Endodermal cell (in vitro differentiated cells): Measurements from ENCODE around the gene MIGA2. TPM values are rescaled to one million over a fixed set of nuclear protein-coding genes. Genes with fewer than 3 reads are reported as not detected.

Source experiments
- DNase-seq: peaks from one replicate; pipeline ENCODE4 v3.0.0-alpha.2; 2017
- H3K27ac ChIP-seq: 2 replicates; pipeline ENCODE4 v1.5.1; 2013; ENCODE audit warnings: mild to moderate bottlenecking, low read depth, low read length, moderate library complexity
- H3K27me3 ChIP-seq: 2 replicates; pipeline ENCODE4 v1.6.1; 2013; ENCODE audit warnings: mild to moderate bottlenecking, low read length, moderate library complexity; ENCODE audit not compliant: insufficient read depth, control insufficient read depth, poor library complexity, severe bottlenecking
- H3K36me3 ChIP-seq: 2 replicates; pipeline ENCODE4 v1.7.0; 2013; ENCODE audit warnings: mild to moderate bottlenecking, low read length, moderate library complexity; ENCODE audit not compliant: control insufficient read depth, insufficient read depth
- H3K4me1 ChIP-seq: one replicate; pipeline ENCODE4 v1.7.0; 2013; ENCODE audit warnings: low read length; ENCODE audit not compliant: control insufficient read depth, insufficient read depth
- H3K4me3 ChIP-seq: 2 replicates; pipeline ENCODE4 v1.5.1; 2013; ENCODE audit warnings: mild to moderate bottlenecking, low read length, moderate library complexity
- H3K9ac ChIP-seq: 2 replicates; pipeline ENCODE4 v1.6.1; 2013; ENCODE audit warnings: mild to moderate bottlenecking, low read length, moderate library complexity; ENCODE audit not compliant: poor library complexity, severe bottlenecking; ENCODE audit errors: extremely low read depth
- H3K9me3 ChIP-seq: 2 replicates; pipeline ENCODE4 v1.6.1; 2013; ENCODE audit warnings: mild to moderate bottlenecking, low read length, moderate library complexity; ENCODE audit not compliant: control insufficient read depth
- H3K27ac Mint-ChIP-seq: 2 replicates; pipeline ENCODE4 v1.8.0; 2020; ENCODE audit warnings: mixed read lengths
- H3K27me3 Mint-ChIP-seq: 2 replicates; pipeline ENCODE4 v1.8.0; 2021; ENCODE audit warnings: mild to moderate bottlenecking, mixed read lengths; ENCODE audit not compliant: insufficient read depth
- H3K36me3 Mint-ChIP-seq: 2 replicates; pipeline ENCODE4 v1.8.0; 2020; ENCODE audit warnings: low read depth, mixed read lengths
- H3K4me1 Mint-ChIP-seq: 2 replicates; pipeline ENCODE4 v1.8.0; 2020; ENCODE audit warnings: mixed read lengths
- H3K4me3 Mint-ChIP-seq: 2 replicates; pipeline ENCODE4 v1.8.0; 2020; ENCODE audit warnings: mild to moderate bottlenecking, moderate library complexity, mixed read lengths
- H3K9me3 Mint-ChIP-seq: 2 replicates; pipeline ENCODE4 v1.8.0; 2020; ENCODE audit warnings: mild to moderate bottlenecking, mixed read lengths
- WGBS, 2 experiments: methylation state at CpG; one replicate each; pipeline versions ENCODE4 v1.1.5 to v1.1.7; 2013; ENCODE audit warnings: missing lambda C conversion rate in 2 of 2, mixed read lengths in 1 of 2; ENCODE audit not compliant: insufficient coverage in 1 of 2, insufficient read length in 1 of 2; 5-methylcytosine and 5-hydroxymethylcytosine counted together
- total RNA-seq, 2 donors: library from RNA; stranded (reverse); fragmentation: NEBNext Ultra II Directional in 1 of 2; extraction: Animal tissue kit (Norgen Biotek cat#: 25700) in 1 of 2; gene quantifications; 2 replicates in 1 of 2; 3 replicates in 1 of 2; pipeline ENCODE4 v1.2.1, GENCODE V29; 2021
- TF ChIP-seq, protein P1 (sequence below): fragments of 200-600 bp; sonication (generic); conservative IDR thresholded peaks from 2 replicates; pipeline ENCODE4 v1.5.0; 2021; ENCODE audit warnings: antibody characterized with exemption, mild to moderate bottlenecking

Gene MIGA2
- total RNA-seq, 2 donors from 2014 or later = 41.4 to 41.5 TPM

DNA sequence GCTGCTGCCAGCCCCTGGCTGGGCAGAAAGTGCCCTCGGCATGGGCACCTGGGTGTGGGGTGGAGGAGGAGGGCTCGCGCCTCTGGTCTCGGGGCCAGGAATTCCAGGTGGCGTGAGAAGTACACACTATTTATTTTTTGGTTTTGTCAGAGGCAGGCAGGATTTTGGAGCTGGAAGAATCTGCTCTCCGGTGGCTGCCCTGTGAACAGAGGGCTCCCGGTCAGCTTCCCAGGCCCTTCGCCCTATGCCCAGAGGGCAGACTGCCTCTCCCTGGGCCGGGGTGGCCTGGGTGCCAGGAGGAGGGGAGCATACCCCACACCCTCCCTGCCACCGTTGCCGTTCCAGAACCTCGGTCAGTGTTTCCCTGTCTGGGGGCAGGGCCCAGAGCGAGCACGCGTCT is 52.8 kb downstream of the MIGA2 start:
- Histone ChIP-seq H3K4me1 (no peaks in the 10 kb centered on the region), H3K9me3 (no peaks in the 10 kb centered on the region), H3K4me3 (no peak overlapping the region), H3K9ac (no peak overlapping the region), H3K36me3 (peaks cover 29% of the 10 kb centered on the region), H3K27ac (no peak overlapping the region), H3K27me3 (no peaks in the 10 kb centered on the region)
- no peak for DNase-seq
- H3K27me3 Mint-ChIP-seq = no peaks in the 10 kb centered on the region
- H3K36me3 Mint-ChIP-seq = peaks cover 37% of the 10 kb centered on the region
- 96 to 100% methylated on average over 1 to 15 of the region's 15 CpGs for WGBS, 2 experiments
- no peak overlapping the region for H3K4me3 Mint-ChIP-seq
- no peaks in the 10 kb centered on the region for H3K9me3 Mint-ChIP-seq
- no peaks in the 10 kb centered on the region for H3K4me1 Mint-ChIP-seq
- TF ChIP-seq, protein P1, sequence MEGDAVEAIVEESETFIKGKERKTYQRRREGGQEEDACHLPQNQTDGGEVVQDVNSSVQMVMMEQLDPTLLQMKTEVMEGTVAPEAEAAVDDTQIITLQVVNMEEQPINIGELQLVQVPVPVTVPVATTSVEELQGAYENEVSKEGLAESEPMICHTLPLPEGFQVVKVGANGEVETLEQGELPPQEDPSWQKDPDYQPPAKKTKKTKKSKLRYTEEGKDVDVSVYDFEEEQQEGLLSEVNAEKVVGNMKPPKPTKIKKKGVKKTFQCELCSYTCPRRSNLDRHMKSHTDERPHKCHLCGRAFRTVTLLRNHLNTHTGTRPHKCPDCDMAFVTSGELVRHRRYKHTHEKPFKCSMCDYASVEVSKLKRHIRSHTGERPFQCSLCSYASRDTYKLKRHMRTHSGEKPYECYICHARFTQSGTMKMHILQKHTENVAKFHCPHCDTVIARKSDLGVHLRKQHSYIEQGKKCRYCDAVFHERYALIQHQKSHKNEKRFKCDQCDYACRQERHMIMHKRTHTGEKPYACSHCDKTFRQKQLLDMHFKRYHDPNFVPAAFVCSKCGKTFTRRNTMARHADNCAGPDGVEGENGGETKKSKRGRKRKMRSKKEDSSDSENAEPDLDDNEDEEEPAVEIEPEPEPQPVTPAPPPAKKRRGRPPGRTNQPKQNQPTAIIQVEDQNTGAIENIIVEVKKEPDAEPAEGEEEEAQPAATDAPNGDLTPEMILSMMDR = no peak
- H3K27ac Mint-ChIP-seq = no peak overlapping the region

DNA sequence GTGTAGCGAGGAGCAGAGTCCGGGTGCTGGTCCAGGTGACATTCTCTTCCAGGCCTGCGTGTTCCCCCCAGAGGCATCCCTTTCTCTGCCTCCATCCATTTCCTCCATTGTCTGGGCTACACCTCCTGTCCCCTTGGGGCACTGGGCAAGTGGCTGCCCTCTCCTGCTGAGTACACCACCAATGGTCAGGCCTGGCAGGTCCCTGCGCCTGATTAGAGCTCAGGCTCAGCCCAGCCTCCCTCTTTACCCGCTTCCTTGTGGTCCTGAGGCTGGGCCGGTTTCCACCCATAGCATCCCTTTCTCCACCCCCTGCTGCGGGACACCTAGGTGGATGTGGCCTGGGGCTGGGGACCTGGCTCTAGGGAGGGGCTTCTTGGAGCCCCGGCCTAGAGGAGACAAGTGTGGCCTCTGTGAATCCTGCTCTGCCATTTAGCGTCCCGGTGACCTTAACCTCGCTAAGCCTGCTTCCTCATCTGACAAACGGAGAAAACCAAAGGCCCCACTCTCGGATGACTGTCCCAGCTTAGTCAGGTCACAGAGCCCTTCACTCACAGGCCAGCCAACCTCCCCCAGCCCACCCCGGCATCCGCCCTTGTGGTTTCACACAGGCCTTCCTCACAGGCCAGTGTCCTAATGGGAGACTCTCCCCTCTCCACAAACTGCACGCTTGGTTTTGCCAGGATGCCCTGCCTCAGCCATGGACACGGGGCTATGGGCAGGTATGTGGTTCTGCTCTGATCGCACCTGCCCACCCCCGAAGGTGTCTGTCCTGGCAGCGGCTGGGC is 57.4 kb downstream of the MIGA2 start:
- Mint-ChIP-seq H3K4me3 (no peak overlapping the region), H3K27me3 (no peaks in the 10 kb centered on the region), H3K27ac (no peak overlapping the region), H3K9me3 (no peaks in the 10 kb centered on the region), H3K36me3 (peaks cover 18% of the 10 kb centered on the region), H3K4me1 (no peaks in the 10 kb centered on the region)
- peaks cover 13% of the 10 kb centered on the region for H3K36me3 ChIP-seq
- TF ChIP-seq, protein P1 = no peak
- H3K9me3 ChIP-seq = no peaks in the 10 kb centered on the region
- H3K4me3 ChIP-seq = no peak overlapping the region
- H3K27ac ChIP-seq = peak overlapping the region; percentile 6
- 89 to 90% methylated on average over 18 to 20 of the region's 20 CpGs for WGBS, 2 experiments
- H3K4me1 ChIP-seq = no peaks in the 10 kb centered on the region
- H3K27me3 ChIP-seq = no peaks in the 10 kb centered on the region
- H3K9ac ChIP-seq = no peak overlapping the region
- no peak for DNase-seq

DNA sequence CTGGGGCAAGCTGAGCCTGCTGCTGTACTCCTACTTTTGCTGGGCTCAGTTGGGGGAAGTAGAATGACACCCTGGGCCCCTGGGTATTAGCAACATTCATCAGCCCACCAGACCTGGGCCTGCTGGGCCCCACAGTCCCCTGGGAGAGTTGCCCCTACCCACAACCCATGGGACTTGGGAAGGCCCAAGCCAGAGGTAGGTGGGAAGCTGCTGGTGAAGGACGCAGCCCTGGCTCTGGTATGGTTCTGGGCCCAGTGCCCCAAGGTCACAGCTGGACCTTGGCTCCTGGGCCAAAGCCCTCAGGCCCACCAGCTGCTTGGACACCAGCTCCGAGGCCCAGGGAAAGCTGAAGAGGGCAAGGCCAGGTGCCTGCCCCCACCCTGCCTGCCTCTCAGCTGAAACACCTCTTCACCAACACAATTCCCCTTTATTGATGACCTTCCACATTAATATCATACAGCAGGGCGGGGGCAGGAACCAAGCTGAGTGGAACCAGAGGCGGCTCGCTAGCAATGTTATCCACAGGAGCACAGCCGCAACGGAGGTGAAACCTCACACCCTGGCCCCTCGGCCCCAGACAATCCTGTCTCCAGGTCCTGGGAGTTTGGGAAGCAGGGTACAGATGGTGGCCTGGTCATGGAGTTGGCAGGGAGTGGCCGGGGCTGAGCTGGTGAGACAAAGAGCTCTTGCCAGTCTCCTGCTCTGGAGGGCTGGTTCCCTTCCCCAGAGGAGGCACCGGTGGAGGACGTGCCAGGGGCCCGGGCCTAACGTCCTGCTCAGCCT is 58.2 kb downstream of the MIGA2 start:
- Histone ChIP-seq H3K27ac (no peak overlapping the region), H3K27me3 (no peaks in the 10 kb centered on the region), H3K9me3 (no peaks in the 10 kb centered on the region), H3K4me1 (no peaks in the 10 kb centered on the region), H3K4me3 (no peak overlapping the region), H3K36me3 (peaks cover 11% of the 10 kb centered on the region), H3K9ac (no peak overlapping the region)
- Mint-ChIP-seq H3K27ac (peak overlapping the region; percentile 17), H3K4me3 (no peak overlapping the region), H3K4me1 (no peaks in the 10 kb centered on the region), H3K9me3 (no peaks in the 10 kb centered on the region), H3K27me3 (no peaks in the 10 kb centered on the region), H3K36me3 (peaks cover 15% of the 10 kb centered on the region)
- DNase-seq = no peak
- TF ChIP-seq, protein P1 = no peak
- WGBS, 2 experiments = 93 to 95% methylated on average over 11 to 13 of the region's 13 CpGs
